CD4-positive, alpha-beta T cell (primary cell): ENCODE data around the gene TMEM39B. TPM values are rescaled to one million over a fixed set of nuclear protein-coding genes. Genes with fewer than 3 reads are reported as not detected.

Experiments used
- microRNA-seq: library from miRNA; unstranded; fragments of <30 nt; microRNA quantifications from one replicate; pipeline ENCODE4 v1.2.0, GENCODE V29; 2021; ENCODE audit warnings: borderline microRNAs expressed, borderline replicate concordance
- total RNA-seq, 174 experiments: library from RNA in 2 of 174; stranded (reverse) in 2 of 174; gene quantifications; one replicate each; pipeline ENCODE4 v1.2.3 and lab custom pipeline; 2021 to 2026

TMEM39B gene
- total RNA-seq, 2 experiments from 2014 or later: 7.2 to 7.9 TPM

Small RNA genes lying within 50 kb of the gene (microRNA-seq; reads per million reads assigned to microRNA genes)
- not detected for gene MIR5585

Other genes with a start within 250 kb of the TMEM39B start
- gene PTP4A2, start 134.6 kb upstream of the TMEM39B start, total RNA-seq: 100 to 1,000 TPM; 282 to 287 TPM
- gene KHDRBS1, start 59.1 kb upstream of the TMEM39B start, total RNA-seq: 10 to 100 TPM; 91.6 to 94.2 TPM
- 10 to 100 TPM; 47.1 to 47.8 TPM for gene KPNA6, start 35.1 kb downstream of the TMEM39B start, total RNA-seq
- 1 to 10 TPM; 6.3 to 6.4 TPM for gene TXLNA, start 106.7 kb downstream of the TMEM39B start, total RNA-seq
- gene CCDC28B, start 127.7 kb downstream of the TMEM39B start, total RNA-seq: 1 to 10 TPM; 4.0 to 5.7 TPM
- 1 to 10 TPM; 2.4 to 3.2 TPM for gene IQCC, start 132.7 kb downstream of the TMEM39B start, total RNA-seq
- gene DCDC2B, start 136.2 kb downstream of the TMEM39B start, total RNA-seq: under 1 TPM in 1 of 2 experiments, not detected in 1; 0.14 TPM
- gene TMEM234, start 149.4 kb downstream of the TMEM39B start, total RNA-seq: 10 to 100 TPM; 11.5 to 12.8 TPM
- 100 to 1,000 TPM; 103 to 110 TPM for gene EIF3I, start 149.5 kb downstream of the TMEM39B start, total RNA-seq
- gene FAM167B, start 174.3 kb downstream of the TMEM39B start, total RNA-seq: under 1 TPM; 0.38 to 0.45 TPM
- 100 to 1,000 TPM; 187 to 188 TPM for gene LCK, start 178.3 kb downstream of the TMEM39B start, total RNA-seq
- gene HDAC1, start 219.1 kb downstream of the TMEM39B start, total RNA-seq: 10 to 100 TPM; 56.9 to 61.0 TPM